Tibial artery (tissue), 4 donors: Measurements from ENCODE around the gene PPL.

Experiments
- DNase-seq, 2 donors: peaks; one replicate each; pipeline ENCODE4 v3.0.0-alpha.2; 2019
- H3K27ac ChIP-seq, 2 donors: fragments of 200-600 bp; sonication (generic) in 1 of 2; 1 replicate in 1 of 2; 2 replicates in 1 of 2; pipeline ENCODE4 v1.5.1; 2018 to 2019; ENCODE audit warnings: mild to moderate bottlenecking in 1 of 2
- H3K27me3 ChIP-seq, 2 donors: fragments of 200-600 bp; sonication (generic) in 1 of 2; one replicate each; pipeline versions ENCODE4 v1.5.1 to v1.6.0; 2016 to 2019
- H3K36me3 ChIP-seq, 3 donors: fragments of 200-600 bp; sonication (generic) in 2 of 3; one replicate each; pipeline ENCODE4 v1.5.1; 2016 to 2019; ENCODE audit warnings: mild to moderate bottlenecking in 2 of 3
- H3K4me1 ChIP-seq, 4 donors: fragments of 200-600 bp; sonication (generic) in 2 of 4; 1 replicate in 3 of 4; 2 replicates in 1 of 4; pipeline ENCODE4 v1.5.1; 2016 to 2019
- H3K4me3 ChIP-seq, 2 donors: fragments of 200-600 bp; sonication (generic) in 1 of 2; 1 replicate in 1 of 2; 2 replicates in 1 of 2; pipeline ENCODE4 v1.5.1; 2018 to 2019; ENCODE audit warnings: mild to moderate bottlenecking in 2 of 2
- H3K9me3 ChIP-seq, 3 donors: fragments of 200-600 bp; sonication (generic) in 1 of 3; one replicate each; pipeline ENCODE4 v1.5.1; 2016 to 2019
- intact Hi-C: fragments of 100-400 bp; cut with DNase I; formaldehyde crosslinking; loops from one replicate; pipeline ENCODE4 v1.15.0; 2023; ENCODE audit warnings: low total_unique reads
- TF ChIP-seq, protein P1 (sequence below), 2 experiments: fragments of 200-600 bp in 1 of 2; fragments of 450-650 bp in 1 of 2; IDR thresholded peaks; one replicate each; pipeline ENCODE4 v1.5.1; 2017 to 2019; ENCODE audit warnings: antibody characterized with exemption in 2 of 2, mild to moderate bottlenecking in 1 of 2, moderate library complexity in 1 of 2

The PPL gene

GRCh38 chr16:4837733-4838501 lies 99.0 kb downstream of the PPL start:
- H3K27me3 ChIP-seq: no peaks in the 10 kb centered on the region
- H3K4me1 ChIP-seq: no peaks in the 10 kb centered on the region
- H3K36me3 ChIP-seq: peaks cover 55 to 96% (median 73%) of the 10 kb centered on the region in 3 donors
- no peak for DNase-seq
- TF ChIP-seq, protein P1, sequence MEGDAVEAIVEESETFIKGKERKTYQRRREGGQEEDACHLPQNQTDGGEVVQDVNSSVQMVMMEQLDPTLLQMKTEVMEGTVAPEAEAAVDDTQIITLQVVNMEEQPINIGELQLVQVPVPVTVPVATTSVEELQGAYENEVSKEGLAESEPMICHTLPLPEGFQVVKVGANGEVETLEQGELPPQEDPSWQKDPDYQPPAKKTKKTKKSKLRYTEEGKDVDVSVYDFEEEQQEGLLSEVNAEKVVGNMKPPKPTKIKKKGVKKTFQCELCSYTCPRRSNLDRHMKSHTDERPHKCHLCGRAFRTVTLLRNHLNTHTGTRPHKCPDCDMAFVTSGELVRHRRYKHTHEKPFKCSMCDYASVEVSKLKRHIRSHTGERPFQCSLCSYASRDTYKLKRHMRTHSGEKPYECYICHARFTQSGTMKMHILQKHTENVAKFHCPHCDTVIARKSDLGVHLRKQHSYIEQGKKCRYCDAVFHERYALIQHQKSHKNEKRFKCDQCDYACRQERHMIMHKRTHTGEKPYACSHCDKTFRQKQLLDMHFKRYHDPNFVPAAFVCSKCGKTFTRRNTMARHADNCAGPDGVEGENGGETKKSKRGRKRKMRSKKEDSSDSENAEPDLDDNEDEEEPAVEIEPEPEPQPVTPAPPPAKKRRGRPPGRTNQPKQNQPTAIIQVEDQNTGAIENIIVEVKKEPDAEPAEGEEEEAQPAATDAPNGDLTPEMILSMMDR (IDR thresholded peaks at IDR 0.05): no peak
- no peak overlapping the region for H3K27ac ChIP-seq
- intact Hi-C loops: no loop called here
- no peaks in the 10 kb centered on the region for H3K9me3 ChIP-seq
- no peak overlapping the region for H3K4me3 ChIP-seq

- intact Hi-C loops: no loop called here
- no peaks in the 10 kb centered on the region for H3K27me3 ChIP-seq
- TF ChIP-seq, protein P1 (IDR thresholded peaks at IDR 0.05): no peak
- no peak overlapping the region for H3K4me3 ChIP-seq
- no peak overlapping the region for H3K27ac ChIP-seq
- DNase-seq: no peak
- no peaks in the 10 kb centered on the region for H3K9me3 ChIP-seq
- H3K4me1 ChIP-seq: no peaks in the 10 kb centered on the region
- H3K36me3 ChIP-seq: peaks cover 55 to 96% (median 73%) of the 10 kb centered on the region in 3 donors
These were observed 100.2 kb downstream of the PPL start for GRCh38 chr16:4836727-4837126.

DNA sequence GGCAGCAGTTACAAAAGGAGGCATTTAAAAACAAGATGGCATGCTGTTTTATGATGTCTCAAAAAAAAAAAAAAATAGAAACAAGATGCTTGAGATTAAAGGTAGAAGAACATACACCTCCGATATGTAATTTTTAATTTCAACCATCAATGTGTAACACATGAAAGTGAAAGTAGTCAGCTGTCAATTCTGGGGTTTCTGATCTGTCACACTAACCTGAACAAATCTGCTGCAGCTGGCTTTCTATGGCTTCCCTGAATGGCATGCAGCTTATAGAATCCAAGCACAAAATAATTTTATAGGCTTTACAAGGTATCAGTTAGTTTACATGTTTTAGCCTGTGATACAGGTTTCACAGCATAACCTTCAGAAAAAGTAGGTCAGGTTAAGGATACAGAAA lies 103.4 kb downstream of the PPL start:
- H3K36me3 ChIP-seq: peaks cover 64 to 96% (median 76%) of the 10 kb centered on the region in 3 donors
- intact Hi-C loops: no loop called here
- no peak for DNase-seq
- no peak overlapping the region for H3K4me3 ChIP-seq
- TF ChIP-seq, protein P1 (IDR thresholded peaks at IDR 0.05): no peak
- no peaks in the 10 kb centered on the region for H3K9me3 ChIP-seq
- no peaks in the 10 kb centered on the region for H3K27me3 ChIP-seq
- H3K4me1 ChIP-seq: no peaks in the 10 kb centered on the region
- H3K27ac ChIP-seq: no peak overlapping the region

DNA sequence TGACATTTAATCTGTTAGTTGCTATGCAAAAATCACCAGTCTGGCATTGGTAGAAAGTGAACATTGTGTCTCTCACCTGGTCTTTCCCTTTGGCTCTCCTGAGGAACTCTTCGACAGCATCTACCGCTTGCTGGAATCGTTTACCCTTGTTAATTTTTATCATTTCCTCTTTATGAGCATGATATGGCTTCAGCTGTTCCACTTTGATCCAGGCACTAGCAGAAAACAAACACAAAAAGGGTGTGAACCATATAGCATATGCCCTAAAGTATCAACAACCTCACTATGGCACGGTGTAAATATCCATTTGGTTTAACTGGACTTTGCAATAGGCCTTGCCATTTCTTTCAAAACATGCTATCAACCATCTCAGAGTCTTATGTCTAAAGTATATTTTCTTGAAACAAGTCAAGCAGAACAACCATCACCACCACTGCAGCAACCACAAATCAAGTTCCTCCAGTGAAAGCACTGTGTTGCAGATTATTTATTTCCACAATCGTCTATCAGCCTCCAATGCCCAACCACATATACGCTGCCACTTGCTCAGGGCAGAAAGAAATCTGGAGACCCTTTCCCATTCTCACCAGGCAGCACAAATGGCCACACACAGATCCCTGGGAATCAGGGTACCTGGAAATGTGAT lies 104.1 kb downstream of the PPL start:
- Histone ChIP-seq H3K27me3 (no peaks in the 10 kb centered on the region), H3K4me1 (no peaks in the 10 kb centered on the region), H3K4me3 (no peak overlapping the region), H3K36me3 (peaks cover 70 to 97% (median 77%) of the 10 kb centered on the region in 3 donors), H3K27ac (no peak overlapping the region), H3K9me3 (no peaks in the 10 kb centered on the region)
- intact Hi-C loops: no loop called here
- no peak for DNase-seq
- TF ChIP-seq, protein P1 (IDR thresholded peaks at IDR 0.05): no peak
